Measurements from ENCODE around the gene RNF26.

RNF26 gene

DNA sequence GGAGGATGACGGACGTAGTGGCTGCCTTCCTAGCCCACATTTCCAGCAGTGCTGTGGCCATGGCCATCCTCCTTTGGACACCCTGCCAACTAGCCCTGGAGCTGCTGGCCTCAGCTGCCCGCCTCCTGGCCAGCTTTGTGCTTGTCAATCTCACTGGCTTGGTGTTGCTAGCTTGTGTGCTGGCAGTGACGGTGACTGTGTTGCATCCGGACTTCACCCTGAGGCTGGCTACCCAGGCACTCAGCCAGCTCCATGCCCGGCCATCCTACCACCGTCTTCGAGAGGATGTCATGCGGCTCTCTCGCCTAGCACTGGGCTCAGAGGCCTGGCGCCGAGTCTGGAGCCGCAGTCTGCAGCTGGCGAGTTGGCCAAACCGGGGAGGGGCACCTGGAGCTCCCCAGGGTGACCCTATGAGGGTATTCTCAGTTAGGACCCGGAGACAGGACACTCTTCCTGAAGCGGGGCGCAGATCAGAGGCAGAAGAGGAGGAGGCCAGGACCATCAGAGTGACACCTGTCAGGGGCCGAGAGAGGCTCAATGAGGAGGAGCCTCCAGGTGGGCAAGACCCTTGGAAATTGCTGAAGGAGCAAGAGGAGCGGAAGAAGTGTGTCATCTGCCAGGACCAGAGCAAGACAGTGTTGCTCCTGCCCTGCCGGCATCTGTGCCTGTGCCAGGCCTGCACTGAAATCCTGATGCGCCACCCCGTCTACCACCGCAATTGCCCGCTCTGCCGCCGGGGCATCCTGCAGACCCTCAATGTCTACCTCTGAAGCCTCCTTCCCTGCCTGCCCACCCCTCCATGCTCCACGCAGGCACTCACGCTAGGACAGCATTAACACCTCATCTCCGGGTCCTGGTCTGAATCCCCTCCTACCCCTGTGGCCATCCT lies 1.6 kb downstream of the RNF26 start:
- Histone ChIP-seq H3K27ac (ENCODE audit: insufficient read depth, low read length, poor library complexity, severe bottlenecking) (no peak overlapping the region), H3K4me3 (ENCODE audit: insufficient read depth, low read depth, low read length, poor library complexity, severe bottlenecking) (no peak overlapping the region), H3K27me3 (replicated peaks; ENCODE audit: control insufficient read depth, insufficient read depth, low read length, poor library complexity, severe bottlenecking) (peaks cover 23% of the 10 kb centered on the region), H3K9me3 (ENCODE audit: control insufficient read depth, low read length) (no peaks in the 10 kb centered on the region), H3K36me3 (ENCODE audit: control insufficient read depth, insufficient read depth, low read length) (no peaks in the 10 kb centered on the region), H3K4me1 (ENCODE audit: control insufficient read depth, insufficient read depth, low read length, poor library complexity, severe bottlenecking) (peaks cover 24% of the 10 kb centered on the region)
- no peak for DNase-seq

DNA sequence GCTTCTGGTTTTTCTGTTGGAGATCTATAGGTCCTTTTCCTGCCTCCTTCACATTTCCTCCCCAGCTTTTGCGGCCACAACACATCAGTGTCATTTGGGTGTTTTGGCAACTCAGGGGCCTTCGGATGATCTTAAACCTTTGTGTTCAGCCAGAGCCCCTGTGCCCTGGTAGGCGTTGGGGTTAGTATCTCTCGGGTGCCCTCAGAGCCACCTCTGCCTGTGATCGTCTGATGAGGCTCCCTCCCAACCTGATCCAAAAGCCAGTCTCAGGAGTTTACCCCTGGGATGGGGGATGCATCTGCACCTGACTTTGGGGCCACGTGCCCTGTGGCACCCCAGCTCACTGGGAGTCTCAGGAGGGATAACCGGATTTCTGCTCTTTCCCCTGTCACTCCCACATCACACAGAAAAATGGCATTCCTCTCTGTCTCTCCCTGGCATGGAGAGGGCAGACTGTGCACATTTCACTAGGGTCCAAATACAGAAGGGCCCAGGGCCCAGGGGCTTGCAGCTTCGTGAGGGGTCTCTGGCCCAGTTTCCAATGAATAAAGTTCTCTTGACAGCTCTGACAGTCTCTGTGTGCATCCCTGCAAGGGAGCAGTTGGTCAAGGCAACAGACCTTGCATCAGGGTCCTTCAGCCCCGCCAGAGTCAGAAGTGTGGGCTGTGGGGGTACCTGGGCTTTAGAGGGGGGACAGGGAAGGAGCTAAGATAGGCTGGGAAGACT lies 2.6 kb downstream of the RNF26 start:
- H3K9me3 ChIP-seq (ENCODE audit: control insufficient read depth, low read length), result no peaks in the 10 kb centered on the region
- no peak for DNase-seq
- H3K36me3 ChIP-seq (ENCODE audit: control insufficient read depth, insufficient read depth, low read length), result no peaks in the 10 kb centered on the region
- H3K27ac ChIP-seq (ENCODE audit: insufficient read depth, low read length, poor library complexity, severe bottlenecking), result no peak overlapping the region
- peaks cover 33% of the 10 kb centered on the region for H3K27me3 ChIP-seq (replicated peaks; ENCODE audit: control insufficient read depth, insufficient read depth, low read length, poor library complexity, severe bottlenecking)
- H3K4me3 ChIP-seq (ENCODE audit: insufficient read depth, low read depth, low read length, poor library complexity, severe bottlenecking), result no peak overlapping the region
- peaks cover 24% of the 10 kb centered on the region for H3K4me1 ChIP-seq (ENCODE audit: control insufficient read depth, insufficient read depth, low read length, poor library complexity, severe bottlenecking)

DNA sequence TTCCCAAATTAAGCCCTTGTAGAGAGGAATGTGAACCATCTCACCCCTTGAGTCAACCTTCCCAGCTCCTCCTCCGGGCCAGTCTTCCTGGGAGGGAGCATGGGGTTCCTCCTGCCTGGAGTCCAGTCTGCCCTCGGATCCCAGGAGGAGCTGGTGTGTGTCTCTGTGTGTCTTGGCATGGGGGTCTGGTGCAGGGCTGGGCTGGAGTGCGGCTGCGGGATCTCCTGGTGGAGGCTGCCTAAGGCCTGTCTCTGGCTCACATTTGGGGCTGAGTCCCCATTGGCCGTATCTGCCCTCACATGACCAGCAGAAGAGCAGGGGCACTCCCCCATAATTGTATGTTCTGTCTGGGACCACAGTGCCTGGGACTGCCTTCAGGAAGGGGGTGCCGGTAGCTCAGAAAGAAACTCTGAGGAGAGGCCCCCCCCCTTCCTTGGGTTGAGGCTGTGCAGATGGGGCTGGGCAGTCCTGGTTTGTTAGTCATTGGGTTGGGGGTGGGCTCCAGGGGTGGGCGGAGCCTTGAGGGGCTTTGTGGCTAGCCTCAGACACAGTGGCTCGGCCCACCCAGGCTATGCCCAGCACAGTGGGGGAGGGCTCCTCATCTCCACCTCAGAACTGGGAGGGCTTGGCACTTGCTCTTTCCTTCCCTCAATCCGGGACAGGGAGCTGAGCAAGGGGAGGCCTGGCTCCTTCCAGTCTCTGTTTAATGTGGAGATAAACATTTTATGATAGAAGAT lies 3.4 kb downstream of the RNF26 start:
- no peaks in the 10 kb centered on the region for H3K9me3 ChIP-seq (ENCODE audit: control insufficient read depth, low read length)
- peaks cover 24% of the 10 kb centered on the region for H3K4me1 ChIP-seq (ENCODE audit: control insufficient read depth, insufficient read depth, low read length, poor library complexity, severe bottlenecking)
- peaks cover 34% of the 10 kb centered on the region for H3K27me3 ChIP-seq (replicated peaks; ENCODE audit: control insufficient read depth, insufficient read depth, low read length, poor library complexity, severe bottlenecking)
- no peak overlapping the region for H3K27ac ChIP-seq (ENCODE audit: insufficient read depth, low read length, poor library complexity, severe bottlenecking)
- H3K36me3 ChIP-seq (ENCODE audit: control insufficient read depth, insufficient read depth, low read length), result no peaks in the 10 kb centered on the region
- DNase-seq, result no peak
- no peak overlapping the region for H3K4me3 ChIP-seq (ENCODE audit: insufficient read depth, low read depth, low read length, poor library complexity, severe bottlenecking)

DNA sequence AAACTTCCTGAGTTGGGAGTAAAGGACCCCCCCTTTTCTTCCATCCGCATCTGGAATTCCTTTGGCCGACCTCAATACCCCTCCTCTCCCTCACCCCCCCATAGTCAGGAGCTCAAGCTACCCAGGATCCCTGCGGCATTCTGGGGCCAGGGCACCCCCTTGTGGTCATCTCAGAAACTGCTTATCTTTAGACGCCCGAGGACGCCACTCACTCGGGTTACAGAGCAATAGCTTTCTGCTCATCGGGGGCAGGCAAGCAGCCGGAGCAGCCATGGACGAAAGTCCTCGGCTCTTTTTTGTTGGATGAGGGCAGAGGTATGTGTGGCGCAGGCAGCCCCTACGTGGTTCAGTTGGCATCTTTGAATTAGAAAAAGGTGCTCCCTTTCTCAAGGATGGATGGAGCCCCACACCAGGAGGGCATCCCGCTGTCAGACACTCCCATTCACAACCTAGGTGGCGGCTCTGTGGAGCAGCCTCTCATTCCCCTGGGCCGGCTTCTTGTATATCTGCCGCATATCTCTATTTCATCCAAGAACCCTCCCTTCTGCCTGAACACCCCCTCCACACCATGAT lies 4.1 kb downstream of the RNF26 start:
- Histone ChIP-seq H3K9me3 (ENCODE audit: control insufficient read depth, low read length) (no peaks in the 10 kb centered on the region), H3K36me3 (ENCODE audit: control insufficient read depth, insufficient read depth, low read length) (no peaks in the 10 kb centered on the region), H3K27ac (ENCODE audit: insufficient read depth, low read length, poor library complexity, severe bottlenecking) (no peak overlapping the region), H3K27me3 (replicated peaks; ENCODE audit: control insufficient read depth, insufficient read depth, low read length, poor library complexity, severe bottlenecking) (peaks cover 34% of the 10 kb centered on the region), H3K4me1 (ENCODE audit: control insufficient read depth, insufficient read depth, low read length, poor library complexity, severe bottlenecking) (peaks cover 24% of the 10 kb centered on the region), H3K4me3 (ENCODE audit: insufficient read depth, low read depth, low read length, poor library complexity, severe bottlenecking) (no peak overlapping the region)
- peak in 2 of 3 donors; percentile 41 to 52 for DNase-seq

DNA sequence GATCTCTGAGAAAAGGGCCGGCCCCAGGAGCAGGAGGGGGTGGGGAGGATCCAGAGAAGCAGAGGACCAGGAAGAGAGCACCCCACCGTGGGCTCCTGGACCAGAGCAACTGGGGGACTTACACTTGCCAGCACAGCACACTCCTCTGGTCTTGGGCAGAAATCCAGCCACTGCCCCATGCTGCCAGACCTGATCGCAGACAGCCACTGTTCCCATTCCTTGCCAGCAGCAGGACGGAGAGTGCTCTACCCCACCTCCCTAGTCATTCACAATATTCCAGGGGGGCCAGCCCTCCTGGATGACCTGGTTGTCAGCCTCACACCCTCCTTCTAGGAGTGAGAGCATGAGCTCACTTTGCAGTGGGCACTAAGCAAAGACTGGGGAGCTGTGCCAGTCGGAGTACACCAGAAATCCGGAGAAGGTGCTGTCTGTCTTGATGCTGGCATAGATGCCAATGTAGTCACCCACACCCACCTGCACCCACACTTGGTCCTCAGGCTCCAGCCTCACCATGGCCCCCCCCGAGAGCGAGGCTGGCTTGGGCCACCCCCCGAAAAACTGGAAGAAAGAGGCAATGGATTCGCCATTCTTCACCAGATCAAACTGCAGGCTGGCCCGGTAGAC lies 4.8 kb downstream of the RNF26 start:
- peaks cover 22% of the 10 kb centered on the region for H3K4me1 ChIP-seq (ENCODE audit: control insufficient read depth, insufficient read depth, low read length, poor library complexity, severe bottlenecking)
- peaks cover 34% of the 10 kb centered on the region for H3K27me3 ChIP-seq (replicated peaks; ENCODE audit: control insufficient read depth, insufficient read depth, low read length, poor library complexity, severe bottlenecking)
- H3K9me3 ChIP-seq (ENCODE audit: control insufficient read depth, low read length), result no peaks in the 10 kb centered on the region
- H3K36me3 ChIP-seq (ENCODE audit: control insufficient read depth, insufficient read depth, low read length), result no peaks in the 10 kb centered on the region
- no peak overlapping the region for H3K4me3 ChIP-seq (ENCODE audit: insufficient read depth, low read depth, low read length, poor library complexity, severe bottlenecking)
- no peak for DNase-seq
- no peak overlapping the region for H3K27ac ChIP-seq (ENCODE audit: insufficient read depth, low read length, poor library complexity, severe bottlenecking)

DNA sequence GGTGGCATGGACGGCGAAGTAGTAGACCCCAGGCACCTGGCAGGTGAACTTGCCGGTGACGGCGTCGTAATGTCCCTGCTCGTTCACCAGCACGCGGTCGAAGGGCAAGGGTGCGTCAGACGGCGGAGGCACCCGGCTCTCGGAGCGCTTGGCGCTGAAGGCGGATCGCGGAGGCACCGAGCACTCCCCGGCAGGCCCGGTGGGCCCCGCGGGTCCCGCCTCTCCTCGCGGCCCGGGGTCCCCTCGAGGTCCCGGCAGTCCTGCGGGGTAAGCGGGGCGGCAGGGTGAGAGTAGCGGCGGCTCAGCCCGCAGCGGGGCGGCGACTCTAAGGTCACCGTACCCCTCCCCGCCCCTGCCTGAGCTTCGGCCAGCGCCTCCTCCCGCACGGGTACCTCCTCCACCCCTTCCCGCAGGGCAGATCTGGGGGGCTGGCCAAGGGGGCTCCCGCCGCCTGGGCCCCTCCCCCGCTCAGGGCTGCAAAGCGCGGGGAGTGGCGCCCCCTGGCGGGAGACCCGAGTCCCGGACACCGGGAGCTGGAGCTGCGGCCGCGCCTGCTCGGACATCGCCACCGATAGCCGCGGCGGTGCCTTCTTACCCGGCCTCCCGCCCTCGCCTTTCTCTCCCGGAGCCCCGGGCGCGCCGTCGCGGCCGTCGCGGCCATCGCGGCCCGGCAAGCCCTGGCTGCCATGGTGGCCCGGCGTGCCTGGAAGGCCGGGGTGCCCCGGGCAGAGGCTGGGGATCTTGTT lies 5.4 kb downstream of the RNF26 start:
- peak overlapping the region; percentile 24 for H3K4me3 ChIP-seq (ENCODE audit: insufficient read depth, low read depth, low read length, poor library complexity, severe bottlenecking)
- H3K27ac ChIP-seq (ENCODE audit: insufficient read depth, low read length, poor library complexity, severe bottlenecking), result no peak overlapping the region
- no peak for DNase-seq

DNA sequence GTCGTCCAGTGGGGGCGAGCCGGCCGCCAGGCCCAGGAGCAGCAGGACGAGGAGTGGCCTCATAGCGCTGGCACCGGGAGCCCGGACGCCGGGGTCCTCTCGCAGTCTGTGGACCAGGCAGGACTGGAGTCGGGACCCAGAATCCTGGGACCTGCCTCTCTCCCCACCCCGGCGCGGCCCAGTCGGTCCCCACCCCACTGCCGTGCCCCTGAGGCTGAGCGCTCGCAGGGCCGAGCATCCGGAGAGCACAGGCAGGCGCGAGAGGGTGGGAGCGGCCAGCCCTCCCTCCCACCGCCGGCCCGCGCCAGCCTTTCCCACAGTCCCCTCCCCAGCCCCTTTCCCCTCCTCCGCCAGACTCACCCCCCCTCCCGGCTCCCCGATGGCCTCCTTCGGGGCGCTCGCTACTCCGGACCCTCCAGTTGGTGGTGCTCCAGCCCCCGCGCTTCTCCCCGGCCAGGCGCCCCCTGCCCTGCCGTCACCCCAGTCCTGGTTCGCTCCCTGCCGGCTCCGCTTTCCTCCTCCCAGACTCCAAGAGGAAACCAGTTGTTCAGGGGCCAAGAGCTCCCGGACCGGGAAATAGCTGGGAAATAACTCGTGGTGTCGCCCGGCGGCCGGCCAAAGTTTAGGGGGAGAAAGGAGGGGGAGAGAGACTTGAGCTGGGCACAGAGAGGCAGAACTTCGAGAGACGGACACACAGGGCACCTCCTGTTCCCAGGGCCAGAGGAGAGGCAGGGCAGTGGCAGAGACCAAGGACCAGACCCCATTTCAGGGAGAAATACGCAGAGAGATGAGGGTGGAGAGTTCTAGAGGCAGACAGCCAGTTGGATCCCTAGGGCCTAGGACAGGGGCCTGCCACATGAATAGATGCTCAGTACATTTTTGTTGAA lies 6.3 kb downstream of the RNF26 start, which contains the start of gene C1QTNF5:
C1QTNF5 (minus strand) TSS at position 549 of the 887 bp plus-strand sequence; CDS start at position 63, 486 bp downstream.
- H3K4me3 ChIP-seq (ENCODE audit: insufficient read depth, low read depth, low read length, poor library complexity, severe bottlenecking), result peak within 1 kb of the TSS; percentile 24
- DNase-seq, result no peak
- peaks cover 34% of the 10 kb centered on the region for H3K27me3 ChIP-seq (replicated peaks; ENCODE audit: control insufficient read depth, insufficient read depth, low read length, poor library complexity, severe bottlenecking)
- peaks cover 14% of the 10 kb centered on the region for H3K4me1 ChIP-seq (ENCODE audit: control insufficient read depth, insufficient read depth, low read length, poor library complexity, severe bottlenecking)
- no peak within 1 kb of the TSS for H3K27ac ChIP-seq (ENCODE audit: insufficient read depth, low read length, poor library complexity, severe bottlenecking)
- H3K36me3 ChIP-seq (ENCODE audit: control insufficient read depth, insufficient read depth, low read length), result no peaks in the 10 kb centered on the region
- H3K9me3 ChIP-seq (ENCODE audit: control insufficient read depth, low read length), result no peaks in the 10 kb centered on the region

More for the DNA sequence above, 5.4 kb downstream of the RNF26 start:
- peaks cover 34% of the 10 kb centered on the region for H3K27me3 ChIP-seq (replicated peaks; ENCODE audit: control insufficient read depth, insufficient read depth, low read length, poor library complexity, severe bottlenecking)
- no peaks in the 10 kb centered on the region for H3K9me3 ChIP-seq (ENCODE audit: control insufficient read depth, low read length)
- peaks cover 18% of the 10 kb centered on the region for H3K4me1 ChIP-seq (ENCODE audit: control insufficient read depth, insufficient read depth, low read length, poor library complexity, severe bottlenecking)
- no peaks in the 10 kb centered on the region for H3K36me3 ChIP-seq (ENCODE audit: control insufficient read depth, insufficient read depth, low read length)

DNA sequence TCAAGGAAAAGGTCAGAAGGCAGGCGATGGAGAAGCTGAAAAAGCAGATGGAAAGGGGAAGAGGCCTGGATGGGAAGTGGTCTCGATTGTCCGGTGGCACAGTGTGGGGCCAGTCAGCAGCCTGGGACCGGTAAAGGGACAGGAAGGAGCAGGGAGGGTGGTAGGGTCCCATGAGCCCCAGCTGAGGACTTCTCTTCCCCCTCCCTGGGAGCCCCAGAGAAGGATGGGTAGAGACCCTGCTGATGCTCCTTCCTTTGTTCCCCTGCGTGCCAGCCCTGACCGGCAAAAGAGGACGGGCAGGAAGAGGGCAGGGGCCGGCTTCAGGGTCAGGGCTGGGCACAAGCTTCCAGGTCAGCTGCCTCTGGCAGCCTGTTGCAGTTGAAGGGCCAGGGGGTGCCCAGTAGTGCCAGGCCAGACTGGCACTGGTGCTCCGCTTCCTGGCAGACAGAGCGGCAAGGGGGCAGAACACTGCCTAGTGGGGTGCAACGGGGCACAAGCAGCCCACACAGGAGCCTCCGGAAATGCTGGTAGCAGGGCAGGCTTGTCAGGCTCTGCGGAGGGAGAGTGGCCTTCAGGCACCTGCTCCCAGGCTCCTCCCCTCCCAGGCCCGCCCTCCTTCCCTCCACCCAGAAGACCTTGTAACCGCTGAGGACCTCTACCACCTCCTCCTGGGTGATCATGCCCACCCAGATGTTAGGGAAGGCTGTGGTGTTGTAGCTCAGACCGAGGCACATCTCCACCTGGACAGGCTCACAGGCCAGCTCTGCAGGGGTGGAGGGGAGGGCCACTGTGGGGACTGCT lies 7.1 kb downstream of the RNF26 start:
- Histone ChIP-seq H3K27me3 (replicated peaks; ENCODE audit: control insufficient read depth, insufficient read depth, low read length, poor library complexity, severe bottlenecking) (peaks cover 34% of the 10 kb centered on the region), H3K36me3 (ENCODE audit: control insufficient read depth, insufficient read depth, low read length) (no peaks in the 10 kb centered on the region), H3K9me3 (ENCODE audit: control insufficient read depth, low read length) (no peaks in the 10 kb centered on the region), H3K4me3 (ENCODE audit: insufficient read depth, low read depth, low read length, poor library complexity, severe bottlenecking) (no peak overlapping the region), H3K27ac (ENCODE audit: insufficient read depth, low read length, poor library complexity, severe bottlenecking) (no peak overlapping the region), H3K4me1 (ENCODE audit: control insufficient read depth, insufficient read depth, low read length, poor library complexity, severe bottlenecking) (peaks cover 14% of the 10 kb centered on the region)
- DNase-seq, result no peak

All from effector memory CD4-positive, alpha-beta T cell (primary cell).